Measurements from ENCODE around the gene PLA2G2F. TPM values are rescaled to one million over a fixed set of nuclear protein-coding genes. Genes with fewer than 3 reads are reported as not detected.

PLA2G2F gene
- total and polyA plus RNA-seq, 2 donors = 0.47 to 7.2 TPM

- Histone ChIP-seq H3K4me1 (ENCODE audit: control insufficient read depth in 2 of 2, insufficient read depth in 2 of 2, low read length in 2 of 2) (no peaks in the 10 kb centered on the region), H3K36me3 (ENCODE audit: control insufficient read depth in 2 of 2, insufficient read depth in 2 of 2, low read length in 1 of 2) (no peaks in the 10 kb centered on the region), H3K27me3 (ENCODE audit: control insufficient read depth in 2 of 2, insufficient read depth in 1 of 2, low read length in 1 of 2) (peaks cover 0 to 6% of the 10 kb centered on the region in 2 donors), H3K27ac (ENCODE audit: low read depth in 1 of 2, low read length in 1 of 2) (no peak overlapping the region), H3K9me3 (ENCODE audit: control insufficient read depth in 2 of 2, insufficient read depth in 1 of 2, low read length in 1 of 2) (no peaks in the 10 kb centered on the region), H3K4me3 (ENCODE audit: low read length in 2 of 2) (no peak overlapping the region)
- DNase-seq (ENCODE audit: low read depth in 6 of 9, low spot score in 9 of 9) = no peak
- 91% methylated on average over 1 of the region's 1 CpG for WGBS
Measured at GRCh38 chr1:20198296-20198695, 59.2 kb downstream of the PLA2G2F start.

GRCh38 chr1:20198918-20199317 is 59.8 kb downstream of the PLA2G2F start:
- Histone ChIP-seq H3K36me3 (ENCODE audit: control insufficient read depth in 2 of 2, insufficient read depth in 2 of 2, low read length in 1 of 2) (no peaks in the 10 kb centered on the region), H3K9me3 (ENCODE audit: control insufficient read depth in 2 of 2, insufficient read depth in 1 of 2, low read length in 1 of 2) (no peaks in the 10 kb centered on the region), H3K4me1 (ENCODE audit: control insufficient read depth in 2 of 2, insufficient read depth in 2 of 2, low read length in 2 of 2) (no peaks in the 10 kb centered on the region), H3K27ac (ENCODE audit: low read depth in 1 of 2, low read length in 1 of 2) (no peak overlapping the region), H3K4me3 (ENCODE audit: low read length in 2 of 2) (no peak overlapping the region), H3K27me3 (ENCODE audit: control insufficient read depth in 2 of 2, insufficient read depth in 1 of 2, low read length in 1 of 2) (peaks cover 0 to 6% of the 10 kb centered on the region in 2 donors)
- WGBS = 64% methylated on average over 7 of the region's 7 CpGs
- no peak for DNase-seq (ENCODE audit: low read depth in 6 of 9, low spot score in 9 of 9)

- Histone ChIP-seq H3K4me1 (ENCODE audit: control insufficient read depth in 2 of 2, insufficient read depth in 2 of 2, low read length in 2 of 2) (no peaks in the 10 kb centered on the region), H3K9me3 (ENCODE audit: control insufficient read depth in 2 of 2, insufficient read depth in 1 of 2, low read length in 1 of 2) (no peaks in the 10 kb centered on the region), H3K36me3 (ENCODE audit: control insufficient read depth in 2 of 2, insufficient read depth in 2 of 2, low read length in 1 of 2) (no peaks in the 10 kb centered on the region), H3K4me3 (ENCODE audit: low read length in 2 of 2) (no peak overlapping the region), H3K27ac (ENCODE audit: low read depth in 1 of 2, low read length in 1 of 2) (no peak overlapping the region), H3K27me3 (ENCODE audit: control insufficient read depth in 2 of 2, insufficient read depth in 1 of 2, low read length in 1 of 2) (peaks cover 0 to 6% of the 10 kb centered on the region in 2 donors)
- DNase-seq (ENCODE audit: low read depth in 6 of 9, low spot score in 9 of 9) = no peak
- 40% methylated on average over 3 of the region's 3 CpGs for WGBS
Measured at GRCh38 chr1:20199403-20199802, 60.3 kb downstream of the PLA2G2F start.

- Histone ChIP-seq H3K9me3 (ENCODE audit: control insufficient read depth in 2 of 2, insufficient read depth in 1 of 2, low read length in 1 of 2) (no peaks in the 10 kb centered on the region), H3K4me3 (ENCODE audit: low read length in 2 of 2) (no peak overlapping the region), H3K4me1 (ENCODE audit: control insufficient read depth in 2 of 2, insufficient read depth in 2 of 2, low read length in 2 of 2) (no peaks in the 10 kb centered on the region), H3K27me3 (ENCODE audit: control insufficient read depth in 2 of 2, insufficient read depth in 1 of 2, low read length in 1 of 2) (peaks cover 0 to 6% of the 10 kb centered on the region in 2 donors), H3K27ac (ENCODE audit: low read depth in 1 of 2, low read length in 1 of 2) (no peak overlapping the region), H3K36me3 (ENCODE audit: control insufficient read depth in 2 of 2, insufficient read depth in 2 of 2, low read length in 1 of 2) (no peaks in the 10 kb centered on the region)
- whole genome bisulfite sequencing = 56% methylated on average over 2 of the region's 2 CpGs
- no peak for DNase-seq (ENCODE audit: low read depth in 6 of 9, low spot score in 9 of 9)
Measured at GRCh38 chr1:20199840-20200239, 60.7 kb downstream of the PLA2G2F start.

Other genes starting within 250 kb of the PLA2G2F start
- gene PLA2G2E, start 215.7 kb upstream of the PLA2G2F start, total RNA-seq = not detected
- not detected for gene PLA2G2E, start 215.7 kb upstream of the PLA2G2F start, polyA plus RNA-seq
- 0.28 TPM for gene PLA2G2A, start 159.7 kb upstream of the PLA2G2F start, total RNA-seq
- gene PLA2G2A, start 159.7 kb upstream of the PLA2G2F start, polyA plus RNA-seq = 84.5 TPM
- 0.09 TPM for gene PLA2G5, start 69.1 kb upstream of the PLA2G2F start, total RNA-seq
- gene PLA2G5, start 69.1 kb upstream of the PLA2G2F start, polyA plus RNA-seq = 1.6 TPM
- gene PLA2G2D, start 19.8 kb upstream of the PLA2G2F start, total RNA-seq = 0.52 TPM
- 1.6 TPM for gene PLA2G2D, start 19.8 kb upstream of the PLA2G2F start, polyA plus RNA-seq
- gene UBXN10, start 46.8 kb downstream of the PLA2G2F start, total RNA-seq = 0.24 TPM
- gene UBXN10, start 46.8 kb downstream of the PLA2G2F start, polyA plus RNA-seq = 0.50 TPM
- 0.19 TPM for gene PLA2G2C, start 47.2 kb downstream of the PLA2G2F start, total RNA-seq
- 0.02 TPM for gene PLA2G2C, start 47.2 kb downstream of the PLA2G2F start, polyA plus RNA-seq
- gene VWA5B1, start 151.6 kb downstream of the PLA2G2F start, total RNA-seq = 0.05 TPM
- gene VWA5B1, start 151.6 kb downstream of the PLA2G2F start, polyA plus RNA-seq = 0.05 TPM